ENCODE results near the gene TCERG1.

Gene TCERG1

GRCh38 chr5:146463446-146463845 lies 16.3 kb downstream of the TCERG1 start:
- Histone ChIP-seq H3K9me3 (ENCODE audit: control insufficient read depth, low read length) (no peaks in the 10 kb centered on the region), H3K4me3 (ENCODE audit: low read length) (no peak overlapping the region), H3K4me1 (ENCODE audit: control insufficient read depth, insufficient read depth, low read length) (peaks cover 5% of the 10 kb centered on the region), H3K36me3 (ENCODE audit: control insufficient read depth, insufficient read depth, low read length) (peaks cover 4% of the 10 kb centered on the region), H3K27me3 (ENCODE audit: control insufficient read depth, insufficient read depth, low read length) (no peaks in the 10 kb centered on the region), H3K9ac (ENCODE audit: low read length) (no peak overlapping the region)

GRCh38 chr5:146466521-146467349 lies 19.6 kb downstream of the TCERG1 start:
- H3K9ac ChIP-seq (ENCODE audit: low read length), result no peak overlapping the region
- no peaks in the 10 kb centered on the region for H3K27me3 ChIP-seq (ENCODE audit: control insufficient read depth, insufficient read depth, low read length)
- H3K9me3 ChIP-seq (ENCODE audit: control insufficient read depth, low read length), result no peaks in the 10 kb centered on the region
- peaks cover 5% of the 10 kb centered on the region for H3K4me1 ChIP-seq (ENCODE audit: control insufficient read depth, insufficient read depth, low read length)
- peaks cover 13% of the 10 kb centered on the region for H3K36me3 ChIP-seq (ENCODE audit: control insufficient read depth, insufficient read depth, low read length)
- no peak overlapping the region for H3K4me3 ChIP-seq (ENCODE audit: low read length)

- Histone ChIP-seq H3K4me1 (ENCODE audit: control insufficient read depth, insufficient read depth, low read length) (peaks cover 5% of the 10 kb centered on the region), H3K9me3 (ENCODE audit: control insufficient read depth, low read length) (no peaks in the 10 kb centered on the region), H3K36me3 (ENCODE audit: control insufficient read depth, insufficient read depth, low read length) (peaks cover 13% of the 10 kb centered on the region), H3K27me3 (ENCODE audit: control insufficient read depth, insufficient read depth, low read length) (no peaks in the 10 kb centered on the region), H3K4me3 (ENCODE audit: low read length) (no peak overlapping the region), H3K9ac (ENCODE audit: low read length) (no peak overlapping the region)
Measured at GRCh38 chr5:146467760-146468159, 20.6 kb downstream of the TCERG1 start.

GRCh38 chr5:146474065-146474464 lies 26.9 kb downstream of the TCERG1 start:
- H3K9ac ChIP-seq (ENCODE audit: low read length), result no peak overlapping the region
- H3K9me3 ChIP-seq (ENCODE audit: control insufficient read depth, low read length), result no peaks in the 10 kb centered on the region
- peaks cover 13% of the 10 kb centered on the region for H3K36me3 ChIP-seq (ENCODE audit: control insufficient read depth, insufficient read depth, low read length)
- no peaks in the 10 kb centered on the region for H3K27me3 ChIP-seq (ENCODE audit: control insufficient read depth, insufficient read depth, low read length)
- H3K4me3 ChIP-seq (ENCODE audit: low read length), result no peak overlapping the region
- peaks cover 6% of the 10 kb centered on the region for H3K4me1 ChIP-seq (ENCODE audit: control insufficient read depth, insufficient read depth, low read length)

- Histone ChIP-seq H3K9me3 (ENCODE audit: control insufficient read depth, low read length) (no peaks in the 10 kb centered on the region), H3K4me3 (ENCODE audit: low read length) (no peak overlapping the region), H3K4me1 (ENCODE audit: control insufficient read depth, insufficient read depth, low read length) (peaks cover 6% of the 10 kb centered on the region), H3K27me3 (ENCODE audit: control insufficient read depth, insufficient read depth, low read length) (no peaks in the 10 kb centered on the region), H3K36me3 (ENCODE audit: control insufficient read depth, insufficient read depth, low read length) (peaks cover 8% of the 10 kb centered on the region), H3K9ac (ENCODE audit: low read length) (no peak overlapping the region)
Measured at GRCh38 chr5:146475190-146475780, 28.2 kb downstream of the TCERG1 start.

- H3K4me1 ChIP-seq (ENCODE audit: control insufficient read depth, insufficient read depth, low read length), result peaks cover 6% of the 10 kb centered on the region
- no peaks in the 10 kb centered on the region for H3K27me3 ChIP-seq (ENCODE audit: control insufficient read depth, insufficient read depth, low read length)
- peaks cover 5% of the 10 kb centered on the region for H3K36me3 ChIP-seq (ENCODE audit: control insufficient read depth, insufficient read depth, low read length)
- H3K9ac ChIP-seq (ENCODE audit: low read length), result no peak overlapping the region
- no peaks in the 10 kb centered on the region for H3K9me3 ChIP-seq (ENCODE audit: control insufficient read depth, low read length)
- no peak overlapping the region for H3K4me3 ChIP-seq (ENCODE audit: low read length)
Measured at GRCh38 chr5:146475906-146476305, 28.8 kb downstream of the TCERG1 start.

- H3K9me3 ChIP-seq (ENCODE audit: control insufficient read depth, low read length), result no peaks in the 10 kb centered on the region
- no peaks in the 10 kb centered on the region for H3K27me3 ChIP-seq (ENCODE audit: control insufficient read depth, insufficient read depth, low read length)
- H3K9ac ChIP-seq (ENCODE audit: low read length), result no peak overlapping the region
- no peaks in the 10 kb centered on the region for H3K4me1 ChIP-seq (ENCODE audit: control insufficient read depth, insufficient read depth, low read length)
- H3K4me3 ChIP-seq (ENCODE audit: low read length), result no peak overlapping the region
- no peaks in the 10 kb centered on the region for H3K36me3 ChIP-seq (ENCODE audit: control insufficient read depth, insufficient read depth, low read length)
Measured at GRCh38 chr5:146482775-146483174, 35.6 kb downstream of the TCERG1 start.

GRCh38 chr5:146484714-146485391 lies 37.7 kb downstream of the TCERG1 start:
- H3K4me1 ChIP-seq (ENCODE audit: control insufficient read depth, insufficient read depth, low read length), result no peaks in the 10 kb centered on the region
- no peak overlapping the region for H3K4me3 ChIP-seq (ENCODE audit: low read length)
- no peaks in the 10 kb centered on the region for H3K27me3 ChIP-seq (ENCODE audit: control insufficient read depth, insufficient read depth, low read length)
- no peak overlapping the region for H3K9ac ChIP-seq (ENCODE audit: low read length)
- no peaks in the 10 kb centered on the region for H3K36me3 ChIP-seq (ENCODE audit: control insufficient read depth, insufficient read depth, low read length)
- H3K9me3 ChIP-seq (ENCODE audit: control insufficient read depth, low read length), result no peaks in the 10 kb centered on the region

GRCh38 chr5:146490089-146490843 lies 43.1 kb downstream of the TCERG1 start:
- Histone ChIP-seq H3K9me3 (ENCODE audit: control insufficient read depth, low read length) (no peaks in the 10 kb centered on the region), H3K4me1 (ENCODE audit: control insufficient read depth, insufficient read depth, low read length) (no peaks in the 10 kb centered on the region), H3K36me3 (ENCODE audit: control insufficient read depth, insufficient read depth, low read length) (no peaks in the 10 kb centered on the region), H3K9ac (ENCODE audit: low read length) (no peak overlapping the region), H3K27me3 (ENCODE audit: control insufficient read depth, insufficient read depth, low read length) (no peaks in the 10 kb centered on the region), H3K4me3 (ENCODE audit: low read length) (no peak overlapping the region)

GRCh38 chr5:146494656-146495055 lies 47.5 kb downstream of the TCERG1 start:
- no peaks in the 10 kb centered on the region for H3K27me3 ChIP-seq (ENCODE audit: control insufficient read depth, insufficient read depth, low read length)
- H3K9me3 ChIP-seq (ENCODE audit: control insufficient read depth, low read length), result no peaks in the 10 kb centered on the region
- H3K4me3 ChIP-seq (ENCODE audit: low read length), result no peak overlapping the region
- H3K36me3 ChIP-seq (ENCODE audit: control insufficient read depth, insufficient read depth, low read length), result no peaks in the 10 kb centered on the region
- H3K4me1 ChIP-seq (ENCODE audit: control insufficient read depth, insufficient read depth, low read length), result no peaks in the 10 kb centered on the region
- H3K9ac ChIP-seq (ENCODE audit: low read length), result no peak overlapping the region

GRCh38 chr5:146499680-146500079 lies 52.5 kb downstream of the TCERG1 start:
- Histone ChIP-seq H3K27me3 (ENCODE audit: control insufficient read depth, insufficient read depth, low read length) (no peaks in the 10 kb centered on the region), H3K4me3 (ENCODE audit: low read length) (no peak overlapping the region), H3K9ac (ENCODE audit: low read length) (no peak overlapping the region), H3K36me3 (ENCODE audit: control insufficient read depth, insufficient read depth, low read length) (no peaks in the 10 kb centered on the region), H3K4me1 (ENCODE audit: control insufficient read depth, insufficient read depth, low read length) (no peaks in the 10 kb centered on the region), H3K9me3 (ENCODE audit: control insufficient read depth, low read length) (no peaks in the 10 kb centered on the region)

- H3K4me3 ChIP-seq (ENCODE audit: low read length), result no peak overlapping the region
- no peaks in the 10 kb centered on the region for H3K27me3 ChIP-seq (ENCODE audit: control insufficient read depth, insufficient read depth, low read length)
- H3K36me3 ChIP-seq (ENCODE audit: control insufficient read depth, insufficient read depth, low read length), result no peaks in the 10 kb centered on the region
- H3K9ac ChIP-seq (ENCODE audit: low read length), result no peak overlapping the region
- no peaks in the 10 kb centered on the region for H3K4me1 ChIP-seq (ENCODE audit: control insufficient read depth, insufficient read depth, low read length)
- no peaks in the 10 kb centered on the region for H3K9me3 ChIP-seq (ENCODE audit: control insufficient read depth, low read length)
Measured at GRCh38 chr5:146507428-146507827, 60.3 kb downstream of the TCERG1 start.
